ELF-1 (cell line): ENCODE data around the gene RNF213.
"Not testable (repeated sequence)": the region's sequence is repeated elsewhere in the genome, so short reads cannot be mapped to it uniquely, and the experiment has no call there.

Experiments used
- DNase-seq: peaks from one replicate; pipeline ENCODE4 v3.0.0-alpha.2; 2016; ENCODE audit warnings: low read depth, low spot score

The RNF213 gene

GRCh38 chr17:80388175-80388574 is 127.5 kb downstream of the RNF213 start:
- no peak for DNase-seq

- no peak for DNase-seq
Measured at GRCh38 chr17:80388601-80389000, 127.9 kb downstream of the RNF213 start.

DNA sequence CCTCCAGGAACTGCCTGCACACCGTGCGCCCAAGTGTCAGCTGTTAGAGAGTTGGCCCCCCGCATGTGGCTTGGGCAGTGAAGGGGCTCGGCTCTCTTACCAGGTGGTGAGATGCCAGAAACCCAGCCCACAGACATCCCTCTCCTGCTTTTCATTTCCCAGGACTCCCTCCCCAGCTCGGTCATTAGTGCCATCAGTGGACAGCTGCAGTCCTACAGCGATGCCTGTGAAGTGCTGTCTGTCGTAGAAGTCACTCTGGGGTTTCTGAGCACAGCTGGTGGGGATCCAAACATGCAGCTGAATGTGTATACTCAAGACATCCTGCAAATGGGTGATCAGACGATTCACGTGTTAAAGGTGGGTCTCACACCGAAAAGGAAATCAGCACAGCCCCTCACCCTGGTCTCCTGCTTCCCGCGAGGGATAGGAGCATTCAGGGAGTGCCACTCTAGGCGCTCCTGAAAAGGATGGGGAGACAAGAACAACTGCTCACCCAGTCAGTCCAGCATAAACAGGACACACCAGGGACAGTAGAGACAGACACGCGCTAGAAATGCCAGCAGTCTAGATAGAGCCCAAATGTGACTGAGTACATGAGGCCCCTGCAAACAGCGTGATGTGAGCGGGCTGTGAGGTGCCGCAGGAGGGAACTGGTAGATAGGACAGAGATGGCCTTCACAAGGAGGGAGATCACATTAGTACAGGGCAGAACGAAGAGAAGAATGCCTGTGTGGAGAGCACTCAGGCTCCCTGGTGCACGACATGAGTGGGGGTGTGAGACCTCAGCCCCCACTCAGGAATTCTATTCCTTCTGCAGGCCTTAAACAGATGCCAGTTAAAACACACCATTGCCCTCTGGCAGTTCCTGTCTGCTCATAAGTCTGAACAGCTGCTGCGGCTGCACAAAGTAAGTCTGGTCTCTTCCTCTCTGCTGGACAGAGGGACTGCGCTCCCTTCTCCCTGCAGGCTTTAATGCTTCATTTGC is 128.7 kb downstream of the RNF213 start:
- no peak for DNase-seq

DNA sequence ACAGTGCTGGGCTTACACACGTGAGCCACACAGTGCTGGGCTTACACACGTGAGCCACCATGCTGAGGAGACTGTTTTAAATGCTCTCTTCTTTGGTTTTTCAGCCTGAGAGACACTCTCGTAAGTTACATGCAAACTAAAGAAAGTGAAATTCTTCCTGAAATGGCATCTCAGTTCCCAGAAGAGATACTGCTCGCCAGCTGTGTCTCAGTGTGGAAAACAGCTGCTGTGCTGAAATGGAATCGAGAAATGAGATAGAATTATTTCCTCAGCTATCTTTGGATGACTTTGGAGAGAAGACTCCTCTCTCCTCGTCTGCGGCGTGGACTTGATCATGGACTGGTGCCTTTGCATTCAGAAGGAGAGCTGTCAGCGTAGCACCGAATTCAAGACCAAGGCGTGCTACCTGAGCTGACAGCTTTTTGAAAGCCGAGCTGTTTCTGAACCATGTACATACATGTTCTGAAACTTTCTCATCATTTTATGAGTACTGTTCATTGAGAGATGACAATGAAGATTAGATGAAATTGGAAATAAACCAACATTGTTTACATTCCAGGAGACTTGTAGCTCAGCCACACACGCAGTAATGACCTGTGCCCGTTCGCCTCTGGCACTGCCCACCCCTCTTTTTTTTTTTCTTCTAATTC is 132.7 kb downstream of the RNF213 start:
- no peak for DNase-seq

- DNase-seq = no peak
Measured at GRCh38 chr17:80393961-80394360, 133.3 kb downstream of the RNF213 start.

GRCh38 chr17:80394629-80395216 is 134.1 kb downstream of the RNF213 start:
- DNase-seq = no peak

DNA sequence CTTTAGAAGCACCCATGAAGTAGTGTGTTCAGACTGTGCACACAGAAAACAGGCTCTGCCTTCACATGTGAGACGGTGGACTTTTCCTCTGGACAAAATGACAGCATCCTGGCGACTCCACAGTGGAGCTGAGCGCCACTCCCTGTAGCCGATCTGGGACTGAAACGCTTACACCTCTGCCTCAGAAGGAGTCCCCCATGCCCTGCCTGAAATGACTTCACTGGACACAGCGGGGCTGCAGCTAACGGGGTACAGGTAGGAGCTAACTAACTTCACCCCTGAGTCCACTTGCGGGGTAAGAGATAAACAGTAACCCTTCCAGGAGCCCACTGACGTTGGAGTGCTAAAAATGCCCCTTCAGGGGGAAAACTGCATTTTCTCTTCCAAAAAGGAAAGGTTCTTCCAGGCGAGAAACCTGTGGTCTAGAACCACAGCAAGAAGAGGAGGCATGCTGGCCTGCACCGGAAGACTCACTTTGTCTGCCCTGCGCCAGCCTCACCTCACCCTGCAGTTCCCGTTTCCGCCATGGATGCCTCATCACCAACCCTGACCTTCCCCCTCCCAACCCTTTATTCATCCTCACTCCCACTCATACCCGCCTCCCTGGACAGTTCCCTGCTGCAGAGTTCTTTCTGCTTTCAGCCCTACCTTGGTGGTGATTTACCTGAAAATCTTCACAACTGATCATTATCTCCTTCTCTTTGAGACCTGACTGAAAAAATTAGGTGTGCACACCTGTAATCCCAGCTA is 134.9 kb downstream of the RNF213 start:
- peak; percentile 24 for DNase-seq

DNA sequence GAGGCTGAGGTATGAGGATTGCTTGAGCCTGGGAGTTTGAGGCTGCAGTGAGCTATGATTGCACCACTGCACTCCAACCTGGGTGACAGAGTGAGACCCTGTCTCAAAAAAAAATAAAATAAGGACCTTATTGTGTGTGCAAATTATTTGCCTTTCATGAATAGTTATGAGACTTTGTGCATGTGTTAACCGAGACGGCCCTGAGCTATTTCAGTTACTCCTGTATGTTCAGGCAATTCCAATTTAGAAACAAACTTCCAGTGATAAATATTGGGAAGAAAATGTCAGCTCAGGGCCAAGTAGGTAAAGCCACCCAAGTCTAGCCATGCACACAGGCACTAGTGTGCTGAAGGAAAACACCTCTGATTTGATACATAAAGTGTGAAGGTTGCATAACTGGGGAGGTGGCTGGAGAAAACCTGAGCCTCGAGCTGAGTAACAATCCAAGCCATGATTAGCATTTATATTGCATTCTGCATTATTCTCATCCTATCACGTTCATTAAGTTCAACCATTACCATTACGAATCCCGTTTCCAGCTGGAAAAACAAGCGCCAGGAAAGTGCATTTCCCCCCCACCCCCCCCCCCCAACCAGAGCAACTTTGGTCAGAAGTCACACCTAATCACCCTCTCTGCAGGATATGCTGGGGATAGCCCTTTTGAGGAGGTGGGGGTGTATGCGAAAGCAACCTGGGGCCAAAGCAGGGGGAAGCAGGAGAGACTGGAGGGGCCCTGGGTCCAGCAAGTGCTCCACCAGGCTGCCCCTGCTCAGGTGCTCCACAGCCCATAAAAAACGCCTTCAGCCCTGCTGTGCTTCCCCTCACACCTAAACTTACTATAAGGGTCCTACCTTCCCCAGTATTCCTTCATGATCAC is 135.7 kb downstream of the RNF213 start:
- no peak for DNase-seq

DNA sequence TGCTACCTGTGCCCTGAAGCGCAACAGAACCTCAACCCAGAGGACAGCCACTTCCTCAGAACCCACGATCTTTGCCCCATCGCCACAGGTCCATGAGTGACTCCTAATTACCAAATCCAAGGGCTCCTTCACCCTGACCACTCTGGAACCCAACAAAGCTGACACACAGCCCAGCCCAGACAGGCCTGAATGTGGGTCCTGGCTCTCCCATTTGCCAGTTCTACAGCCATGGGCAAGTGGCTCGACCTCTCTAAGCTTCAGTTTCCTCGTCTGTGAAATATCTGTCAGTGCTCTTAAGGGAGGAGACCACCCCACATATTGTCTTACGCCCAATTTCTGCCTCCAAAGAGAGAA is 136.4 kb downstream of the RNF213 start:
- no peak for DNase-seq

DNA sequence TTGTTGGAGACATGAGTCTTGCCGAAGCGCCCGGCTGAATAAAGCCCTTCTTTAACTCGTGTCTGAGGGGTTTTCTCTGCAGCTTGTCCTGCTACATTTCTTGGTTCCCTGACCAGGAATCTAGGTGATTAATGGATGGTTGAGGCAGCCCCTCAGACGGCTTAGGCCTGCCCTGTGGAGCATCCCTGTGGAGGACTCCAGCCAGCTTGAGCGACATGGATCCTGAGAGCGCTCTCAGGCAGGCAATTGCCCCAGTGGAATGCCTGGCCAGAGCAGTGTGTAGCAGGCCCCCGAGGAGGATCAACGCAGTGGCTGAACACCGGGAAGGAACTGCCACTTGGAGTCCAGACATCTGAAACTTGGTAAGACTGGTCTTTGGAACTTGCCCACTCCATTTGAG is 137.0 kb downstream of the RNF213 start:
- peak; percentile 32 for DNase-seq

GRCh38 chr17:80401086-80401485 is 140.4 kb downstream of the RNF213 start:
- not testable (repeated sequence) for DNase-seq

DNA sequence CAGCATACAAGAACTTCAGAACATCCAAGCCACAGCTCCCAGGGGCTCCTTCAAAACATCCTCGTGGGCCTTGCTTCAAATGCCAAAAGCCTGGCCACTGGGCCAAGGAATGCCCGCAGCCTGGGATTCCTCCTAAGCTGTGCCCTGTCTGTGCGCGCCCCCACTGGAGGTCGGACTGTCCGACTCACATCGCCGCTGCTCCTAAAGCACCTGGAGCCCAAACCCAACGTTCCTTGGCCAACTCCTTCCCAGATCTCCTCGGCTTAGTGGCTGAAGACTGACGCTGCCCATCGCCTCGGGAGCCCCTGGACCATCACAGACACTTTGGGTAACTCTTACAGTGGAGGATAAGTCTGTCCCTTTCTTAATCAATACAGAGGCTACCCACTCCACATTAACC is 141.4 kb downstream of the RNF213 start:
- not testable (repeated sequence) for DNase-seq

GRCh38 chr17:80402959-80403358 is 142.3 kb downstream of the RNF213 start:
- DNase-seq = no peak

GRCh38 chr17:80406146-80406545 is 145.5 kb downstream of the RNF213 start:
- DNase-seq = no peak

DNA sequence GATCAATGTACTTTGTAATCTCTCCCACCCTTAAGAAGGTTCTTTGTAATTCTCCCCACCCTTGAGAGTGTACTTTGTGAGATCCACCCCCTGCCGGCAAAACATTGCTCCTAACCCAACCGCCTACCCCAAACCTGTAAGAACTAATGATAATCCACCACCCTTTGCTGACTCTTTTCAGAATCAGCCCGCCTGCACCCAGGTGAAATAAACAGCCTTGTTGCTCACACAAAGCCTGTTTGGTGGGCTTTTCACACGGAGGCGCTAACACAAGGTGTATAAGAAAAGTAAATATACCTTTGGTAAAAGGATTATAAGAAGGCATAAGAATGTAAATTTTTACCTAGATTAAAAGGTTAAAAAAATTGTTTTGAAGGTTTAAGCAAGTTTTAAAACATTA is 147.3 kb downstream of the RNF213 start:
- DNase-seq = peak; percentile 57

GRCh38 chr17:80408872-80409271 is 148.2 kb downstream of the RNF213 start:
- DNase-seq = no peak

- DNase-seq = no peak
Measured at GRCh38 chr17:80409626-80410025, 149.0 kb downstream of the RNF213 start.

- DNase-seq = not testable (repeated sequence)
Measured at GRCh38 chr17:80410441-80411087, 149.9 kb downstream of the RNF213 start.

DNA sequence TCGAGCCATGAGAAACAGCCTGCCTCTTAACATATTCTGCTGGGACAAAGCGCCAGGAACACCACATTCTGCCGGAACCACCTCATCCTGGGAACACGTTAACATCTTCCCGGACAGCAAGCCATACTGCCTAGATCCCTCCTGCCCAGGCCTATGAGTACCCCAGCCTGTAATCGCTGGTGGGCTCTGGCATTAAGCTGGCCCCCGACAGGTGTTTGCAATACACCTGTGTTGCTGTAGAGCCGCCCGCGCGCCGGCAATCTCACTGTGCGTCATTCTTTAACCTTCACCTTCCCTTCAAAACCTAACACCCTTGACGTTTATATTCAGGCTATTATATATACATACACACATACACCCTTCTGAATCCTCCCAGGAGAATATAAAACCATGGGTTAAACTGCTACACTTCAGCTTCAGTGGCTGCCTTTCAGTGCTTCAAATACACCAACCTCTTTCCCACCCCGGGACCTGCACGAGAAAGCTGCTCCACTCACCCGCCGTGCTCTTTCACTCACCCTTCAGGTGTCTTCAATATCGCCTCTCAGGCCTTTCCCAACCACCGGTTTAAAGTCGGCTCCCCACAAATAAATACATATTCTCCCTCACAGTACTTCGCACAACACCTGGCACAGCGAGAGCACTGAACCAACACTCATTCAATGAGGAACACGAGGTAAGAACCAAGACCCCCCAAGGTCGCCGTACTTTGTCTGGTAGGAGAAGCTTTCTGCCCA is 153.3 kb downstream of the RNF213 start:
- no peak for DNase-seq

DNA sequence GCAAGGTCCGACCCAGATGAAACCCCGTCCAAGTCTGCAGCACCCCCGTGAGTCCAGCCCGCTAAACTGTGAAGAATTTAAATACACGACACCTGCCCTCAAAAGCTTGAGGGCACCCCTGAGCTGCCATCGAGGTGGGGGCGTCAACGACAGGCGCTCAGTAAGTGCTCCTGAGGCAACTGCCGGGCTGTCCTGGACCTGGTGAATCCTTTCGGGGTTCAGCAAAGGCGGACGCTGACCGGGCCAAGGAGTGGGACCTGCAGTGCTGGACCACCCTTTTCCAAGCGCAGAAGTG is 153.8 kb downstream of the RNF213 start:
- DNase-seq = no peak
